H9 (cell line): Measurements from ENCODE around the gene HMOX2. TPM values are rescaled to one million over a fixed set of nuclear protein-coding genes. Genes with fewer than 3 reads are reported as not detected.

Source experiments
- DNase-seq: peaks from one replicate; pipeline ENCODE4 v3.0.0-alpha.2; 2017
- H2AFZ ChIP-seq: one replicate; pipeline ENCODE4 v1.6.1; 2013; ENCODE audit warnings: mild to moderate bottlenecking, low read length, control low read depth, moderate library complexity
- H2AK5ac ChIP-seq: 2 replicates; pipeline ENCODE4 v1.6.1; 2013; ENCODE audit warnings: low read length, control low read depth, mixed read lengths; ENCODE audit not compliant: insufficient read length
- H2BK120ac ChIP-seq: one replicate; pipeline ENCODE4 v1.6.1; 2013; ENCODE audit warnings: low read depth, mild to moderate bottlenecking, low read length, control low read depth, inconsistent platforms; ENCODE audit not compliant: poor library complexity, severe bottlenecking
- H2BK12ac ChIP-seq: 2 replicates; pipeline ENCODE4 v1.6.1; 2013; ENCODE audit warnings: low read length, control low read depth, mixed read lengths, low read depth; ENCODE audit not compliant: insufficient read length
- H2BK15ac ChIP-seq: 2 replicates; pipeline ENCODE4 v1.6.1; 2013; ENCODE audit warnings: low read depth, low read length, control low read depth
- H2BK20ac ChIP-seq: one replicate; pipeline ENCODE4 v1.6.1; 2013; ENCODE audit warnings: low read depth, mild to moderate bottlenecking, low read length, control low read depth, inconsistent platforms; ENCODE audit not compliant: poor library complexity, severe bottlenecking
- H2BK5ac ChIP-seq: 2 replicates; pipeline ENCODE4 v1.6.1; 2013; ENCODE audit warnings: low read length, control low read depth, mixed read lengths; ENCODE audit not compliant: insufficient read length
- H3K14ac ChIP-seq: 2 replicates; pipeline ENCODE4 v1.6.1; 2013; ENCODE audit warnings: low read length, control low read depth; ENCODE audit not compliant: insufficient read depth
- H3K18ac ChIP-seq: 2 replicates; pipeline ENCODE4 v1.6.1; 2013; ENCODE audit warnings: low read depth, mild to moderate bottlenecking, mixed read lengths, low read length, control low read depth; ENCODE audit not compliant: insufficient read length
- H3K23ac ChIP-seq: 2 replicates; pipeline ENCODE4 v1.6.1; 2013; ENCODE audit warnings: low read length, control low read depth, mixed read lengths, low read depth; ENCODE audit not compliant: insufficient read length
- H3K23me2 ChIP-seq: 2 replicates; pipeline ENCODE4 v1.6.1; 2013; ENCODE audit warnings: low read depth, mild to moderate bottlenecking, mixed read lengths, low read length, control low read depth; ENCODE audit not compliant: insufficient read length, poor library complexity, severe bottlenecking
- H3K27ac ChIP-seq: 2 replicates; pipeline ENCODE4 v1.5.1; 2013; ENCODE audit warnings: low read length, control low read depth, mixed read lengths, low read depth; ENCODE audit not compliant: insufficient read length
- H3K27me3 ChIP-seq: 2 replicates; pipeline ENCODE4 v1.6.1; 2013; ENCODE audit warnings: low read length, control low read depth, inconsistent platforms; ENCODE audit not compliant: insufficient read depth
- H3K4ac ChIP-seq: 2 replicates; pipeline ENCODE4 v1.6.1; 2013; ENCODE audit warnings: low read depth, mild to moderate bottlenecking, control low read depth, inconsistent platforms, low read length, moderate library complexity
- H3K4me1 ChIP-seq: 2 replicates; pipeline ENCODE4 v1.6.1; 2013; ENCODE audit warnings: low read length, control low read depth, inconsistent platforms; ENCODE audit not compliant: insufficient read depth
- H3K4me2 ChIP-seq: 2 replicates; pipeline ENCODE4 v1.6.1; 2013; ENCODE audit warnings: low read length, control low read depth, mixed read lengths; ENCODE audit not compliant: insufficient read length, insufficient read depth
- H3K56ac ChIP-seq: 2 replicates; pipeline ENCODE4 v1.6.1; 2013; ENCODE audit warnings: low read depth, mild to moderate bottlenecking, mixed read lengths, low read length, control low read depth; ENCODE audit not compliant: insufficient read length
- H3K79me1 ChIP-seq: 2 replicates; pipeline ENCODE4 v1.6.1; 2013; ENCODE audit warnings: low read depth, mild to moderate bottlenecking, moderate library complexity, low read length, control low read depth, inconsistent platforms; ENCODE audit not compliant: insufficient read depth, poor library complexity, severe bottlenecking
- H3K79me2 ChIP-seq: 2 replicates; pipeline ENCODE4 v1.6.1; 2013; ENCODE audit warnings: low read length, control low read depth, inconsistent platforms; ENCODE audit not compliant: insufficient read depth
- H3K9ac ChIP-seq: 2 replicates; pipeline ENCODE4 v1.6.1; 2013; ENCODE audit warnings: low read length, control low read depth, mixed read lengths; ENCODE audit not compliant: insufficient read length; ENCODE audit errors: extremely low read depth
- H3K9me3 ChIP-seq: one replicate; pipeline ENCODE4 v1.6.1; 2013; ENCODE audit warnings: low read depth, low read length, inconsistent platforms; ENCODE audit not compliant: control insufficient read depth
- H3T11ph ChIP-seq: one replicate; pipeline ENCODE4 v1.6.1; 2013; ENCODE audit warnings: mild to moderate bottlenecking, low read length, control low read depth, inconsistent platforms
- H4K20me1 ChIP-seq: one replicate; pipeline ENCODE4 v1.6.1; 2013; ENCODE audit not compliant: control insufficient read depth, insufficient read length, insufficient read depth
- H4K5ac ChIP-seq: 2 replicates; pipeline ENCODE4 v1.6.1; 2013; ENCODE audit warnings: low read depth, mild to moderate bottlenecking, mixed read lengths, low read length, control low read depth; ENCODE audit not compliant: insufficient read length
- H4K8ac ChIP-seq: replicated peaks from 2 replicates; pipeline ENCODE4 v1.6.1; 2013; ENCODE audit warnings: low read length, control low read depth, mixed read lengths, low read depth; ENCODE audit not compliant: insufficient read length
- H4K91ac ChIP-seq: 2 replicates; pipeline ENCODE4 v1.6.1; 2013; ENCODE audit warnings: low read depth, mild to moderate bottlenecking, moderate library complexity, mixed read lengths, low read length, control low read depth; ENCODE audit not compliant: insufficient read length
- H3K27ac Mint-ChIP-seq, 3 experiments: 2 replicates in 2 of 3; 3 replicates in 1 of 3; pipeline ENCODE4 v1.8.0; 2020 to 2021; ENCODE audit warnings: mixed read lengths in 3 of 3, mild to moderate bottlenecking in 1 of 3, moderate library complexity in 1 of 3
- H3K27me3 Mint-ChIP-seq: 2 replicates; pipeline ENCODE4 v1.8.0; 2021; ENCODE audit warnings: low read depth, mild to moderate bottlenecking, moderate library complexity, mixed read lengths
- H3K36me3 Mint-ChIP-seq, 3 experiments: 2 replicates in 2 of 3; 3 replicates in 1 of 3; pipeline ENCODE4 v1.8.0; 2020 to 2021; ENCODE audit warnings: low read depth in 3 of 3, mixed read lengths in 3 of 3; ENCODE audit not compliant: insufficient read depth in 1 of 3
- H3K4me1 Mint-ChIP-seq, 2 experiments: 2 replicates each; pipeline ENCODE4 v1.8.0; 2020; ENCODE audit warnings: mixed read lengths in 2 of 2
- H3K4me3 Mint-ChIP-seq, 2 experiments: 2 replicates in 1 of 2; 3 replicates in 1 of 2; pipeline ENCODE4 v1.8.0; 2020 to 2021; ENCODE audit warnings: mild to moderate bottlenecking in 2 of 2, mixed read lengths in 2 of 2, moderate library complexity in 1 of 2
- H3K9me3 Mint-ChIP-seq, 2 experiments: 2 replicates in 1 of 2; 3 replicates in 1 of 2; pipeline ENCODE4 v1.8.0; 2020; ENCODE audit warnings: mild to moderate bottlenecking in 2 of 2, mixed read lengths in 2 of 2, moderate library complexity in 1 of 2
- CTCF ChIP-seq: fragments of 200-600 bp; sonication (generic); conservative IDR thresholded peaks from 3 replicates; pipeline ENCODE4 v1.8.0; 2021; ENCODE audit warnings: antibody characterized with exemption, mild to moderate bottlenecking
- WGBS: extraction: QIAGEN DNeasy Blood & Tissue Kit; methylation state at CpG from one replicate; pipeline ENCODE4 v1.1.7; 2013; ENCODE audit warnings: missing lambda C conversion rate, low lambda C conversion rate, mixed read lengths; ENCODE audit not compliant: insufficient read length; ENCODE audit errors: extremely low coverage; 5-methylcytosine and 5-hydroxymethylcytosine counted together
- total RNA-seq: library from RNA; stranded (reverse); gene quantifications from 2 replicates; pipeline ENCODE4 v1.2.1, GENCODE V29; 2021

Gene HMOX2
- total RNA-seq, 1 experiment from 2014 or later, result 44.4 TPM

GRCh38 chr16:4433914-4434787 lies 42.0 kb upstream of the HMOX2 start:
- H3K27me3 ChIP-seq, result no peaks in the 10 kb centered on the region
- no peak overlapping the region for H2BK120ac ChIP-seq
- H2AFZ ChIP-seq, result no peak overlapping the region
- no peaks in the 10 kb centered on the region for H3K79me2 ChIP-seq
- Mint-ChIP-seq H3K36me3 (peaks cover 25 to 70% (median 51%) of the 10 kb centered on the region in 3 experiments; a peak in 6 of 7 replicates), H3K4me3 (no peak overlapping the region), H3K9me3 (no peaks in the 10 kb centered on the region), H3K27ac (peak overlapping the region in 1 of 3 experiments; percentile 44; a peak in 1 of 7 replicates), H3K4me1 (no peaks in the 10 kb centered on the region), H3K27me3 (no peaks in the 10 kb centered on the region)
- H3K79me1 ChIP-seq, result no peaks in the 10 kb centered on the region
- H2BK20ac ChIP-seq, result no peak overlapping the region
- no peak overlapping the region for H3K56ac ChIP-seq
- no peak overlapping the region for H3K18ac ChIP-seq
- no peak overlapping the region for H4K8ac ChIP-seq
- H3K14ac ChIP-seq, result no peak overlapping the region
- no peak overlapping the region for H3K27ac ChIP-seq
- no peak overlapping the region for H3K4me2 ChIP-seq
- H4K5ac ChIP-seq, result peak overlapping the region; percentile 58
- no peak overlapping the region for H3K4ac ChIP-seq
- no peaks in the 10 kb centered on the region for H4K20me1 ChIP-seq
- no peak overlapping the region for H2BK15ac ChIP-seq
- H2AK5ac ChIP-seq, result no peak overlapping the region
- H2BK12ac ChIP-seq, result no peak overlapping the region
- no peak overlapping the region for H3T11ph ChIP-seq
- no peak overlapping the region for H4K91ac ChIP-seq
- WGBS, result no CpG with 5 or more reads among the region's 12 CpGs
- H3K23me2 ChIP-seq, result no peaks in the 10 kb centered on the region
- no peak overlapping the region for H2BK5ac ChIP-seq
- no peak overlapping the region for H3K9ac ChIP-seq
- H3K23ac ChIP-seq, result no peak overlapping the region
- H3K9me3 ChIP-seq, result no peaks in the 10 kb centered on the region
- H3K4me1 ChIP-seq, result no peaks in the 10 kb centered on the region
- DNase-seq, result no peak
- no peak for TF ChIP-seq CTCF
